ENCODE measurements around the gene PLXNB3. TPM values are rescaled to one million over a fixed set of nuclear protein-coding genes. Genes with fewer than 3 reads are reported as not detected.
"Not testable (repeated sequence)": the region's sequence is repeated elsewhere in the genome, so short reads cannot be mapped to it uniquely, and the experiment has no call there.

The PLXNB3 gene
- 2.3 TPM for total RNA-seq
- long read RNA-seq, partial matches to known transcripts, result 1 of 4 reads
- long read RNA-seq, other reads (novel, unspliced or antisense), result 3 of 4 reads

DNA sequence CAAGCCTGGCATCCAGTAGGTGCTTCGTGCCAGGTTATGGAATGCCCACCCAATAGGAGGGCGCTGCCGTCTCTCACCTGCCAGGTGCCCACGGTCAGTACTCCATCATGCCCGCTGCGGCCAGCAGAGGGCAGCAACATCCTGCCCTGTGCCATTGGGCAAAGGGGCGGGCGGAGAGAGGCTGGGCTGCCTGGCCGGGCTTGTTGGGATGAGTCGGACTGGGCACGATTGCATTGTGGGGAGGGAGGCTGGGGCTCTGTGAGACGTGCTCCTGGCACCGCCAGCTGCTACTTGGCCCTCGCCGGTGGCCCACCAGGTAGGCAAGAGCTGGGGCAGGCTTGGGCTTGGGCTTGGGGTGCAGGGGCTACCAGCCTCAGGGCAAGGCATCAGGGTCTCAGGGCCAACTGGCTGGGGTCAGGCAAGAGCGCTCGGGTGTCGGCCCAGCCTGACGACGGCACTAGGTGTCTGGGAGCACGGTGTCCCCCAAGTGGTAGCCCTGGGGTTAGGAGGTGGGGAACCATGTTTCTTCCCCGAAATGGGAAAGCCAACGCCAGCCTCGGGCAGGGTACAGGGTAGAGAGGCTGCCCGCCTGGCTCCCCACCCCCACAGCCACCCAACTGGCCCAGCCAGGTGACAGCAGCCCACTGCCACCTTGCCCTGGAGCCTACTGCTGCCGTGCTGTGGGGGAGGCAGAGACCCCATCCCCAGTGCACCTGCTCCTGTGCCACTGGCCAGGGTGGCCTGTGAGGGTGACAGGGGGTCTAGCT, at the start of gene PLXNB3:
Gene PLXNB3, plus strand, starts transcription at position 261 of the 767 bp plus-strand sequence. CDS start 1,287 bp downstream, outside the sequence.
- intact Hi-C loops (cut with DNase I), result loop anchor here (1.0 kb wide), 1 partner anchor 189 kb away; no protein-coding TSS in a partner anchor
- peak; percentile 84 for ATAC-seq

DNA sequence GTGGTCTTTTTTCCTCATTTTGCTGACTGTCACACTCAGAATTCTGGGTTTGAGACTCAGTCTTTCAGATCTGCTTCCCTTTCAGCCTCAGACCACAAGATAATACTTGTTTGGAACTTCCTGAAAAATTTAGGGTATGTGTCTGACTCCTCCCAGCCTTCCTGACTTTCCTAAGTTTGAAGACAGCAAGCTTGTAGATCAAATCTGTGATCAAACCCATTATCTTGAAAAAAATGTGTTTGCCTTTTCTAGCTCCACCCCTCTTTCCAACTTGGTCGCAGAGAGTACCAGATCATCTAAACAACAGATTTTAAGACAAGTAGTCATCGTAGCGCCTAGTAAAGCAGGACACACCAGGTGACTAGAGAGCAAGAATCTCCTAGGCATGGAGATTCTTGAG, 49.8 kb upstream of the PLXNB3 start:
- intact Hi-C loops (cut with DNase I), result no loop called here
- DNase-seq (ENCODE audit: missing footprints), result no peak
- ATAC-seq, result no peak

More for the DNA sequence above, at the start of gene PLXNB3:
- DNase-seq (ENCODE audit: missing footprints), result peak; percentile 89

DNA sequence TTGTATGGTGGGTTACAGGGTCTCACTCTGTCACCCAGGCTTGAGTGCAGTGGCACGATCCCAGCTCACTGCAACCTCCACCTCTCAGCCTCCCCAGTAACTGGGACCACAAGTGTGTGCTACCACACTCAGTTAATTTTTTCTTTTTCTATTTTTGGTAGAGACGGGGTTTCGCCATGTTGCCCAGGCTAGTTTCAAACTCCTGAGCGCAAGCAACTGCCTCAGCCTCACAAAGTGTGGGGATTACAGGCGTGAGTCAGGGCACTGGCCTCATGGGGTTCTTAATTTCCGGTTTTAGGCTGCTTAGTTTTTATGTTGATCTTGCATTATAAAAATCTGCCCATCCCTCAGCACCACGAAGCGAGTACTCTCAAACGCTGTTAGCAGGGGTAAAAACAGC, 46.6 kb upstream of the PLXNB3 start:
- DNase-seq (ENCODE audit: missing footprints), result no peak
- ATAC-seq, result no peak
- intact Hi-C loops (cut with DNase I), result no loop called here

DNA sequence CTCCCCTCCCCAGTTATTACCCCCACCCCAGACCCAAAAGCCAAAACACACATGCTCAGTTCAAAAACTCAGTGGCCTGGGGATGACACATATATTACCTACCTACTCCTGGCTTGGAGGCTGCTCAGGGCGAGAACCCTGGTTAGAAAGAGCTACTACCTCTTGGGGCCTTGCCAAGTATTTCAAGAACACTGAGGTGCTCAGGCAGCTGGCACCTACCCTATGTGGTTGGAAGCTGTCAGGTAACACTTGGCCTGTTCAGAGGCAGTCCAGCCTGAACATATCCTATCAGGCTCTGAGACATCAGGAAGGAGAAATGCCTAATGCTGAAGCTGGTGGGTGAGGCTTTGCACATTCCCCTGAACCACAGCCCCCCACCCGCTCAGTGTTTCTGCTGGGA, 44.8 kb upstream of the PLXNB3 start:
- ATAC-seq, result no peak
- intact Hi-C loops (cut with DNase I), result no loop called here
- DNase-seq (ENCODE audit: missing footprints), result no peak

DNA sequence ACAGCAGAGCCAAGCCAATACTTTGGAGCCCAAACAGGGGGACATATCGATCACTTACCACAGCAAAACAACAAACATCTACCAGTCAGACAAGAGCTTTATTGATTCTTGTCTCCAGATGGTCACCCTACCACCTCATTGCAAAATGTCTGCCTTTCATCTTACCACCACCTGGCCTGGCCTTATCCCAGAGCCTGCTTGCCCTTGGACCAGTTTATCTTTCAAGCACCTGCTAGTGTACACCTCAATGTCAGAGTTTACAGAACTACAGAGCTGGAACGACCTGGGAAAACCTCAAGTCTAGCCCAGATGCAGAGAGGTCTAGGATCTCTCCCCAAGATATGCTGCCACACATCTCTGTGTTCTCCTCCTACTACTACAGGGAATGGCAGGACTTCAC, 44.3 kb upstream of the PLXNB3 start:
- no peak for ATAC-seq
- DNase-seq (ENCODE audit: missing footprints), result no peak
- intact Hi-C loops (cut with DNase I), result loop anchor here (5.0 kb wide), 1 partner anchor 32 kb away; the partner anchor contains the start of gene SLC6A8

DNA sequence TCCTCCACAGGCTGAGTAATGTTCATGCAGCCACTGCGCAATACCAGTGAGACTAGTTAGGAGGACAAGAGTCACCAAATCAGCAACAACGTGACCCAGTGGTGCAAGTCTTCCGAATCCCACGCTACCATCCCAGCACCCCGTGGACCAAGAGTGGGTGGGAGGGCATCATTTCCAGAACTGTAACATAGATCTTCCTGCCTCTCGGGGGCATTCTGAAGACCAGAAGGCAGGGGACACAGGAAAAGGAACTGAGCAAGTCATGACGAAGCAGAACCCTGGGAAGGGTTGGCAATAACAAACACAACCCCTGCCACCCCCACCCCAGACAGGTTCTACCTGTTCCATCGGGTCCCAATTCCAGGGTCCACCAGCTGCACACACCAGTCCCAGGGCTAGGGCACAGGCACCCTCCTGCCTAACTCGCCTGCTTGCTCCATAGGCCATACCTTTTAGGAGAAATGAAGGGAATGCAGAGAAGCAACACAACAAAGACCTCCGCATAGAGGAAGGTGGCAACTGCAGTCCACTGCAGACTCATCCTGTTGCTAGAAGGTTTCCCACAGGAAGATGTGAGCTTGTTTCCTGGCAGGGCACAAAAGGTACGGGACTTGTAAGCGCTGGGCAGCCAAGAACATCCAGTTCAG, 41.2 kb upstream of the PLXNB3 start:
- intact Hi-C loops (cut with DNase I), result loop anchor here (5.0 kb wide), 1 partner anchor 36 kb away; the partner anchor contains the start of gene SLC6A8
- no peak for DNase-seq (ENCODE audit: missing footprints)
- ATAC-seq, result no peak

DNA sequence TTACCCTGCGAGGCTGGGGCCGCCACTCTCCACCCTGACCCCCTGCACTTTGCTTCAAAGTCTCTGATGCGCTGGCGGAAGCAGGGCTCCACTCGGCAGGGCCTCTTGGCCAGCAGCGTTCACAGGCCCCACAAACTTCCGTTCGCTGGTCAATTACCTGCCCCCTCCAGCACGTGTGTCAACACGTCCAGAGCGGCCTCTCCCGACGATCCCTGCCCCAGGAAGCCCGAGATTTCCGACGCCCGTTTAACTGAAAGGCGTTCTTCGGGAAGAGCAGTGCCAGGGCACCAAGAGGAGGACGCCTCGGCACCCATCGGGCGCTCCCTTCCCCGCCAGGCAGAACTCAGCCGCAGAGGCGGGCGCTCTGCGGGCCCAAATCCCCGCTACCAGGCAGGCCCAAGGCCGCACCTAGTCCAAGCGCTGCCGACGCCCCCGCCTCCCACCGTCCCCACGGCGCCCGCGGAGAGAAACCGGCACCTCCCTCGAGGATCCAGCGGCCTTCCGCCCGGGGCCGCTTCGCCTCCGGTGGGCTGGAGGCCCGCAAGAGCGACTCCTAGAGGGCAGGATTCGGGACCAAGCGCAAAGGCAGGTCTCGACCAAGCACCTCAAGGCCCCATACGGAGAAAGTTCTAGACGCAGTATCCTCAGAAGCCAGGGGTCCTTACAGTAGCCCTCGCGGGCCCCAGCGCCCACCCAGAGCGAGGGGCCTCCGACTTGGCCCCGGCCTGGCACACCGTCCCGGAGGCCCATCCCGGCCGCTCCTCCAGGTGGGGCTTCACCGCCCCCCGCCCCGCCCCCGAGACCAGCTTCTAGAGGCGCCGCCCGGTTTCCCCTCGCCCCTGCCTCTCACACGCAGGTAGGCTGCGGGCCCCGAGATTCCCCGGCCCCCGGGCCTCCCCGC, 40.4 kb upstream of the PLXNB3 start:
- intact Hi-C loops (cut with DNase I), result loop anchor here (5.0 kb wide), 1 partner anchor 36 kb away; the partner anchor contains the start of gene SLC6A8
- ATAC-seq, result peak; percentile 0
- DNase-seq (ENCODE audit: missing footprints), result no peak

DNA sequence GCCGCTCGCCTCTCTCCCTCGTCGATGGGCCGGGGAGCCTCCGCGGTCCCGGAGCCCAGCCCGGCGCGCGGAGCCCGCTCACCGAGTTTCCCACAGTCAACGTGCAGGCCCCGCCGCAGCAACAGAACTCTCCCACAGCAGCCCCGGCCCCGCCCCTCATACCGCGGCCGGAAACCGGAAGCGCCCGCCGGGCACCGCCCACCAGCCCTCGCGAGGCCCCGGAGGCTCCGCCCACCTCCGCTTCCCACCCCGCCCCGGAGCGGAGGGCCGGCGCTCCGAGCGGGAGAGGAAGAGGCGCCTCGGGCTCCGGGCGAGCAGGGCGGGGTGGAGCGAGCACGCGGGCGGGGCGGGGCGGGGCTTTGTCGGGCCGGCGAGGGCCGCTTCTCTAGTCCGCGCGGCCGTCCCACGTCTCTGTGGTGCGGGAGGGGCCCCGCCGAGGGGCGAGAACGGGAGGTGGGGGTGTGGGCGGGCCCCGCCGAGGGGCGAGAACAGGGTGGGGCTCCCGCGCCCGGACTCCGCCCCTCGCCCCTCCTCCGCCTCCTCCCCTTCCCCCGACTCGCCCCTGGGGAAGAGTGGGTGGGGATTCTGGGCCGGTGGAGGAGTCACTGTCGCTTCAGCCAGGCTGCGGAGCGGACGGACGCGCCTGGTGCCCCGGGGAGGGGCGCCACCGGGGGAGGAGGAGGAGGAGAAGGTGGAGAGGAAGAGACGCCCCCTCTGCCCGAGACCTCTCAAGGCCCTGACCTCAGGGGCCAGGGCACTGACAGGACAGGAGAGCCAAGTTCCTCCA, 39.6 kb upstream of the PLXNB3 start, which contains the start of the genes ABCD1 and BCAP31:
Gene ABCD1, plus strand, starts transcription at position 605 of the 787 bp plus-strand sequence. CDS start 411 bp downstream, outside the sequence.
Gene BCAP31, minus strand, starts transcription at position 136 of the 787 bp plus-strand sequence. CDS start 1,143 bp downstream, outside the sequence.
- ATAC-seq, result peak; percentile 86
- peak; percentile 95 for DNase-seq (ENCODE audit: missing footprints)
- intact Hi-C loops (cut with DNase I), result loop anchor here (5.0 kb wide), 1 partner anchor 37 kb away; the partner anchor contains the start of gene SLC6A8

DNA sequence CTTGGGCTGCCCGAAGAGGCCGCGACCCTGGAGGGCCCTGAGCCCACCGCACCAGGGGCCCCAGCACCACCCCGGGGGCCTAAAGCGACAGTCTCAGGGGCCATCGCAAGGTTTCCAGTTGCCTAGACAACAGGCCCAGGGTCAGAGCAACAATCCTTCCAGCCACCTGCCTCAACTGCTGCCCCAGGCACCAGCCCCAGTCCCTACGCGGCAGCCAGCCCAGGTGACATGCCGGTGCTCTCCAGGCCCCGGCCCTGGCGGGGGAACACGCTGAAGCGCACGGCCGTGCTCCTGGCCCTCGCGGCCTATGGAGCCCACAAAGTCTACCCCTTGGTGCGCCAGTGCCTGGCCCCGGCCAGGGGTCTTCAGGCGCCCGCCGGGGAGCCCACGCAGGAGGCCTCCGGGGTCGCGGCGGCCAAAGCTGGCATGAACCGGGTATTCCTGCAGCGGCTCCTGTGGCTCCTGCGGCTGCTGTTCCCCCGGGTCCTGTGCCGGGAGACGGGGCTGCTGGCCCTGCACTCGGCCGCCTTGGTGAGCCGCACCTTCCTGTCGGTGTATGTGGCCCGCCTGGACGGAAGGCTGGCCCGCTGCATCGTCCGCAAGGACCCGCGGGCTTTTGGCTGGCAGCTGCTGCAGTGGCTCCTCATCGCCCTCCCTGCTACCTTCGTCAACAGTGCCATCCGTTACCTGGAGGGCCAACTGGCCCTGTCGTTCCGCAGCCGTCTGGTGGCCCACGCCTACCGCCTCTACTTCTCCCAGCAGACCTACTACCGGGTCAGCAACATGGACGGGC, 38.8 kb upstream of the PLXNB3 start:
- intact Hi-C loops (cut with DNase I), result no loop called here
- ATAC-seq (no peak), DNase-seq (ENCODE audit: missing footprints) (no peak)

DNA sequence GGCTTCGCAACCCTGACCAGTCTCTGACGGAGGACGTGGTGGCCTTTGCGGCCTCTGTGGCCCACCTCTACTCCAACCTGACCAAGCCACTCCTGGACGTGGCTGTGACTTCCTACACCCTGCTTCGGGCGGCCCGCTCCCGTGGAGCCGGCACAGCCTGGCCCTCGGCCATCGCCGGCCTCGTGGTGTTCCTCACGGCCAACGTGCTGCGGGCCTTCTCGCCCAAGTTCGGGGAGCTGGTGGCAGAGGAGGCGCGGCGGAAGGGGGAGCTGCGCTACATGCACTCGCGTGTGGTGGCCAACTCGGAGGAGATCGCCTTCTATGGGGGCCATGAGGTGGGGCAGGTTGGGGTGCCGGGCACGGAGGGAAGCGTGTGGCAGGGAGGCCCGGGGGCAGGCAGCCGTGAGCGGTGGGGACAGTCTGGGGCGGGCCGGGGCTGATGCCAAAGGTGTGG, 38.2 kb upstream of the PLXNB3 start:
- DNase-seq (ENCODE audit: missing footprints) (no peak), ATAC-seq (no peak)
- intact Hi-C loops (cut with DNase I), result no loop called here

DNA sequence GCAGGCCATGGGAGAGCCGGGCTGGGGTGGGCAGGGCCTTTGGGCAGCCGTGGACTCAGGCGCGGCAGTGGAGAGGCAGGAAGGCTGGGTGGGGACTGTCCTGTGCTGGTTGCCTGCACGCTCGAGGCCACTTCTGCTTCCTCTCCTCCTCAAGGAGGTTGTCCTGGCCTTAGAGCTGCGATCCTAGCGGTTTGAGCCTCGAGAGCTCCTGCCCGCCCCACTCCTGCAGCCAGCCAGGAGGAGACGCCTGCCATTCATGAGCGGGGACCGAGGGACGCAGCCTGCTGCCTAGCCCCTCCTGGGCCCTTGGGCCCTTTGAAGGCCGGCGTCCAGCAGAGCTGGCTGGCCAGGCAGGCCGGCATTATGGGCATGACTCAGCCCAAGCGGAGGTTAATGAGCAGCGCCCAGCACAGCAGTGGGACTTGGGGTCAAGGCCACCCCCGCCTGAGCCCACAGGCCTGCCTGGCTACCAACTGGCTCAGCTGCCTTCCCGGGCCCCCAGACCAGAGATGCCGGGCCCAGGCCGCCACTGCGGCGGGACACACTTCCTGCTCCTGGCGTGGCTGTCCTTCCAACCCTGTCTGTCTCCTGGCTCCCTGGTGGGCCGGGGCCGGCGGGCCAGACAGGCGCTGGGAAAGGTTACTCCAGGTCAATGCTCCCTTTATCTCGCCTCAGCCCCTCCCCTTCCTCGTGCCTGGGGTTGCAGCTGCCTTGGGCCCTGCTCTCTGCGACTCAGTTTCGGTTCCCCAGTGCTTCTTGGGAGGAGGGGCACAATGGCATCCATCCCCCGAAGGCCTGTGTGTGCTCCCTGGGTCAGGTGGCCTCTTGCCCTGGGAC, 37.5 kb upstream of the PLXNB3 start:
- intact Hi-C loops (cut with DNase I), result no loop called here
- DNase-seq (ENCODE audit: missing footprints) (peak; percentile 82), ATAC-seq (peak; percentile 34)

DNA sequence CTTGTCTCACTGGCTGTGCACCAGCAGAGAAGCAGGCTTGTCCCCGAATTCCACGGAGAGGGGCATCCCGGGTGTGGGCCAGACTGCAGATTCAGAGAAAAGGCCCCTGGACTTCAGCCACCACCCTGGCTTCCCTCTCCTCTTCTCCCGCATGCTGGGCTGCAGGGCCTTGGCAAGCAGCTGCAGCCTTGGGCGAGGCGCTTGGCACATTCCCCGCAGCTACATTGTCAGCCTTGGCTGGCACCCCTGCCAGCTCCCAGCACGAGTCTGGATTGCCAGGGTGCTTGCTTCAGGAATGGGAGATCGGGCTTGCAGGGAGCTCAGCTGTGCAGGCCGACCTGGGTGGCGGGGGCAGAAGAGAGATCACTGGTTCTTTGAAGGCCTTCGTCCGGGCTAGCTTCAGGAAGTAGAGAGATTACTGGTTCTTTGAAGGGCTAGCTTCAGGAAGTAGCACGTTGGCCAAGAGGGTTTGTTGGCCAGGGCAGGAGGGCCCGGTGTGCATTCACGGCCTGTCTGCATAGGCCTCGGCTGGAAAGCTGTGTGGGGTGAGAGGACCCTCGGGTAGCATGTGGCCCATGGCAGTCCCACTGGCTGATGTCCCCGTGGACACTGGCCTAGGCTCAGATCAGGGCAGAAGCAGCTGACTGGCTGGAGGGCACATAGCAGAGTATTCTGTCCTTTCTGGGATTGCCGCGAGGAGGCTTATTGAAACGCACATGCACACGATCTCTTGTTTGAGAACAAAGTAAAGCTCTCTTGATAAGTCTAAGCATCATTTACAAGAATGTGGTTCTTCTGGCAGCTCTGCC, 36.7 kb upstream of the PLXNB3 start:
- intact Hi-C loops (cut with DNase I), result no loop called here
- ATAC-seq, result peak; percentile 6

DNA sequence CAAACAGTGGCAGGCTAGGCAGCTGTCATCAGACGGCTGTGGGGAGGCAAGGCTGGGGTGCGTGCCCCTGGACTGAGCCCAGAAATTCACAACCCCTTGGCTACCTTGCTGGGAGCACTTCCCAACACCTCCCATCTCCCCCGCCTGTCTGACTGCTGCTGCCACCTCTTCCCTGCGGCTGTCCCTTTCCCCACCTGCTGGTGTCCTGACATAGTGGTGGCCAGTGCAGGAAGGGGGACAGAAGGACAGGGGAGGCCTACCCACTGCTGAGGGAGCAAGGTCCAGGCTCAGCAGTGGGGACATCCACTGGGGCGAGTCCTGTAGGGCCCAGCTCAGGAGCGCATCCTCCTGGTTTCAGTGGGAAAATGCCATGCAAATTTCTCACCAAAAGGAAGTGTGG, 36.0 kb upstream of the PLXNB3 start:
- DNase-seq (ENCODE audit: missing footprints) (no peak), ATAC-seq (no peak)
- intact Hi-C loops (cut with DNase I), result no loop called here

More for the DNA sequence above, 36.7 kb upstream of the PLXNB3 start:
- DNase-seq (ENCODE audit: missing footprints), result no peak

DNA sequence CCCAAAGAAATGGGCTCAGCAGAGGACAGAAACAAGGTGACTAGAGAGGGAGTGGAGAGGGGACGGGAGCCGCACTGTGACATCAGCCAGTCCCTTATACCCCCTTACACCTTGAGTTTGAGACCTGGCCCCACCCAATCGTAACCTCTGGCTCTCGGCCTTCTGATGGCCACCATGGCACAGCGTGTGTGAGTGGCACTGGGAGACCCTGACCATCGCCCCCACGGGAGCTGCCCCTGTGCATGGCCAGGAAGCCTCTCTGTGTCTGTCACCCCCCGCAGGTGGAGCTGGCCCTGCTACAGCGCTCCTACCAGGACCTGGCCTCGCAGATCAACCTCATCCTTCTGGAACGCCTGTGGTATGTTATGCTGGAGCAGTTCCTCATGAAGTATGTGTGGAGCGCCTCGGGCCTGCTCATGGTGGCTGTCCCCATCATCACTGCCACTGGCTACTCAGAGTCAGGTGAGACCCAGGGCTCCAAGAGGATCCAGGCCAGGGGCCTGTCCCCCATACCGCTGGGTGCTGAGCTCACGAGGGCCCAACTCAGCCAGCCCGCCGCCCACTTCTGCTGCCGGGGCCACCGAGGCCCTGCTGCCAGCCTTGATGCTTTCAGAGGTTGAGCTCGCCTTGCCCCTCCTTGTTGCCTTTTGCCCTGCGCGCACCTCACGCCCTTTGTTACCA, 35.0 kb upstream of the PLXNB3 start:
- DNase-seq (ENCODE audit: missing footprints) (no peak), ATAC-seq (no peak)
- intact Hi-C loops (cut with DNase I), result no loop called here

DNA sequence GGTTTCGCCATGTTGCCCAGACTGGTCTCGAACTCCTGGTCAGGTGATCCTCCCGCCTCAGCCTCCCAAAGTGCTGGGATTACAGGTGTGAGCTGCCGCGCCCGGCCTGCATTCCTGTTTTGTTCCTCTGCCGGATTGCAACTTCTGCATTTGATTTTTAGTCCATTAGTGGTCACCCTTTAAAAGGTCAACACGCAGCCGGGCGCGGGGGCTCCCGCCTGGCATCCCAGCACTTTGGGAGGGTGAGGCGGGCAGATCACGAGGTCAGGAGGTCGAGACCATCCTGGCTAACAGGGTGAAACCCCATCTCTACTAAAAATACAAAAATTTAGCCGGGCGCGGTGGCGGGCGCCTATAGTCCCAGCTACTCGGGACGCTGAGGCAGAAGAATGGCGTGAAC, 33.9 kb upstream of the PLXNB3 start:
- intact Hi-C loops (cut with DNase I); ATAC-seq; DNase-seq (ENCODE audit: missing footprints): not testable (repeated sequence)

All from Right ventricle myocardium inferior (tissue), 1 donor.